OCI-LY3 (cell line): ENCODE results near the gene POP4.

ENCODE experiments used
- EZH2phosphoT487 ChIP-seq: fragments of 200-600 bp; shearing (Covaris generic); IDR thresholded peaks from 2 replicates; pipeline ENCODE4 v1.6.1; 2018; ENCODE audit warnings: antibody characterized with exemption, mixed run types, low read depth
- TF ChIP-seq, protein P1 (sequence below): fragments of 200-600, 300-600 bp; sonication (generic); IDR thresholded peaks from 2 replicates; pipeline ENCODE4 v1.5.1; 2014; ENCODE audit warnings: antibody characterized with exemption, low read length, low read depth

- TF ChIP-seq, protein P1, sequence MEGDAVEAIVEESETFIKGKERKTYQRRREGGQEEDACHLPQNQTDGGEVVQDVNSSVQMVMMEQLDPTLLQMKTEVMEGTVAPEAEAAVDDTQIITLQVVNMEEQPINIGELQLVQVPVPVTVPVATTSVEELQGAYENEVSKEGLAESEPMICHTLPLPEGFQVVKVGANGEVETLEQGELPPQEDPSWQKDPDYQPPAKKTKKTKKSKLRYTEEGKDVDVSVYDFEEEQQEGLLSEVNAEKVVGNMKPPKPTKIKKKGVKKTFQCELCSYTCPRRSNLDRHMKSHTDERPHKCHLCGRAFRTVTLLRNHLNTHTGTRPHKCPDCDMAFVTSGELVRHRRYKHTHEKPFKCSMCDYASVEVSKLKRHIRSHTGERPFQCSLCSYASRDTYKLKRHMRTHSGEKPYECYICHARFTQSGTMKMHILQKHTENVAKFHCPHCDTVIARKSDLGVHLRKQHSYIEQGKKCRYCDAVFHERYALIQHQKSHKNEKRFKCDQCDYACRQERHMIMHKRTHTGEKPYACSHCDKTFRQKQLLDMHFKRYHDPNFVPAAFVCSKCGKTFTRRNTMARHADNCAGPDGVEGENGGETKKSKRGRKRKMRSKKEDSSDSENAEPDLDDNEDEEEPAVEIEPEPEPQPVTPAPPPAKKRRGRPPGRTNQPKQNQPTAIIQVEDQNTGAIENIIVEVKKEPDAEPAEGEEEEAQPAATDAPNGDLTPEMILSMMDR, result no peak
- no peak for TF ChIP-seq EZH2phosphoT487
These were observed 37.4 kb downstream of the POP4 start for GRCh38 chr19:29643361-29643935.
